Measurements from ENCODE around the gene TMBIM4.
A peak's percentile ranks its signal among the peaks of the same experiment; 100 is the strongest.

The TMBIM4 gene

DNA sequence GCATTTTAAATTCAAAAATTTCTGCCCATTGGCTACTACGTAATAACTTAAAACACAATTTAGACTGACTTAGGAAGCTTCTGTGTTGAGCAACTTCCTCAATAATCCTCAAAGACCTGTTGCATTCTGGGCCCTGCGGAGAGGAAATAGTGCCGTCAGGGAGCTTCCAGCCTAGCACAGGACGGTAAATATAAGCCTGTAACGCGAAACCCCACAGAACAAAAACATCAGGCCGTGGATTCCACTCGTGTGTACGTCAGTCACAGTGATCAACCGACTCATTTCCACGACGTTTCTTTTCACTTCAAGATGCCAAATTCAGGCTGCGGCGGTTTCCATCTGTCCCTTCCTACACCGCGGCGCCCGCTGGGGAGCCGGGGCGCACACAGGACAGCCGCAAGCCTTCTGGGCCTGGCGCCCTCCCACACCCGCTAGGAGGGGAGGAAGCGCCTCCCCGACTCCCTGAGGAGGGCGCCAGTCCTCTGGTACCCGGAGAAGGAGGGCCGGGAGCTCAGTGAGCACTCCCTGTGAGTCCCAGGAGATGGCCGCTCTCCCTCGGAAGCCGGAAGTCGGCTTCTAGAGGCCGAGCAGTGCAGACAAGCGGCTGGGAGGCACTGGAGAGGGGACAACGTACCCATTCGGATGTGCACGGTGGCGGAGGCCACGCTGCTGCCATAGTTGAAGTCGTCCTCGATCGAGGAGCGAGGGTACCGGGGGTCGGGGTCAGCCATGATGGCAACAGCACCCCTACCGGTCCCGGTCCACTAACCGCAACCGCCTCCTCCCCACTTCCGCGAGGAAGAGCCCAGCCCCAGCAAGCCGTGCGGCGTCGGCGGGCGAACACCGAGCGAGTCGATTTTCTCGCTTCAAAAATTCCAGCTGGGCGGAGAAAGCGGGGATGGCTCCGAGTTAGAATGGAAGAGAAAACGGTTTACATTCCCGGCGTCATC lies at the start of gene TMBIM4 (continued):
- TF ChIP-seq ZNF660 (tag by site-specific recombination; IDR thresholded peaks at IDR 0.05), result peak; percentile 82; the same call in 1 of the 2 replicates
- TF ChIP-seq ZNF76 (tag by site-specific recombination; IDR thresholded peaks at IDR 0.05; ENCODE audit: borderline replicate concordance, low read depth), result peak; percentile 91
- no peak for TF ChIP-seq ZNF274 (IDR thresholded peaks at IDR 0.05; ENCODE audit: low read length)
- no peak for TF ChIP-seq ZNF274 (tag by site-specific recombination; IDR thresholded peaks at IDR 0.05; ENCODE audit: borderline replicate concordance)
- no peak for TF ChIP-seq ZNF677 (tag by site-specific recombination; IDR thresholded peaks at IDR 0.05)
- TF ChIP-seq ZNF140 (tag by site-specific recombination; IDR thresholded peaks at IDR 0.05), result no peak
- TF ChIP-seq ZBTB49 (tag by site-specific recombination; IDR thresholded peaks at IDR 0.05; ENCODE audit: low read depth), result no peak
- TF ChIP-seq ZNF366 (tag by site-specific recombination; conservative IDR thresholded peaks at IDR 0.05), result peak; percentile 92
- TF ChIP-seq ZNF585B (tag by site-specific recombination; IDR thresholded peaks at IDR 0.05), result no peak
- TF ChIP-seq ZNF623 (tag by site-specific recombination; IDR thresholded peaks at IDR 0.05), result no peak
- TF ChIP-seq ZNF548 (tag by site-specific recombination; IDR thresholded peaks at IDR 0.05), result no peak
- peak; percentile 26; the same call in 1 of the 2 replicates for TF ChIP-seq KLF7 (tag by site-specific recombination; IDR thresholded peaks at IDR 0.05; ENCODE audit: borderline replicate concordance)
- TF ChIP-seq ZFP37 (tag by site-specific recombination; IDR thresholded peaks at IDR 0.05), result peak; percentile 97
- TF ChIP-seq KLF17 (tag by site-specific recombination; IDR thresholded peaks at IDR 0.05), result peak; percentile 79
- no peak for TF ChIP-seq ZNF132 (tag by site-specific recombination; IDR thresholded peaks at IDR 0.05; ENCODE audit: borderline replicate concordance)
- TF ChIP-seq RBAK (tag by site-specific recombination; IDR thresholded peaks at IDR 0.05), result no peak
- no peak; the same call in 1 of the 2 replicates for TF ChIP-seq ZNF133 (tag by site-specific recombination; IDR thresholded peaks at IDR 0.05)
- TF ChIP-seq ZNF704 (tag by site-specific recombination; IDR thresholded peaks at IDR 0.05), result 0 out of 2 replicates have a peak, but pooled peaks have one; percentile 10
- TF ChIP-seq ZNF341 (tag by site-specific recombination; IDR thresholded peaks at IDR 0.05; ENCODE audit: low read depth), result peak; percentile 98
- no peak for TF ChIP-seq ZNF155 (tag by site-specific recombination; IDR thresholded peaks at IDR 0.05)
- no peak for TF ChIP-seq ZNF292 (tag by site-specific recombination; IDR thresholded peaks at IDR 0.05; ENCODE audit: borderline replicate concordance, low read depth)
- TF ChIP-seq KLF10 (tag by site-specific recombination; IDR thresholded peaks at IDR 0.05), result 0 out of 2 replicates have a peak, but pooled peaks have one; percentile 11
- peak; percentile 40 for TF ChIP-seq KLF9 (tag by site-specific recombination; IDR thresholded peaks at IDR 0.05; ENCODE audit: low read depth)
- TF ChIP-seq ZBTB7A (tag by site-specific recombination; IDR thresholded peaks at IDR 0.05; ENCODE audit: low read depth), result peak; percentile 86; the same call in 1 of the 2 replicates
- TF ChIP-seq ZNF391 (tag by site-specific recombination; IDR thresholded peaks at IDR 0.05; ENCODE audit: borderline replicate concordance, low read depth), result no peak; the same call in 1 of the 2 replicates
- TF ChIP-seq PATZ1 (tag by site-specific recombination; IDR thresholded peaks at IDR 0.05), result peak; percentile 97
- peak; percentile 85 for TF ChIP-seq ZIC2 (tag by site-specific recombination; IDR thresholded peaks at IDR 0.05)
- TF ChIP-seq ZNF776 (tag by site-specific recombination; IDR thresholded peaks at IDR 0.05; ENCODE audit: borderline replicate concordance), result no peak
- TF ChIP-seq YY2 (tag by site-specific recombination; IDR thresholded peaks at IDR 0.05), result peak; percentile 89
- TF ChIP-seq, protein P1, sequence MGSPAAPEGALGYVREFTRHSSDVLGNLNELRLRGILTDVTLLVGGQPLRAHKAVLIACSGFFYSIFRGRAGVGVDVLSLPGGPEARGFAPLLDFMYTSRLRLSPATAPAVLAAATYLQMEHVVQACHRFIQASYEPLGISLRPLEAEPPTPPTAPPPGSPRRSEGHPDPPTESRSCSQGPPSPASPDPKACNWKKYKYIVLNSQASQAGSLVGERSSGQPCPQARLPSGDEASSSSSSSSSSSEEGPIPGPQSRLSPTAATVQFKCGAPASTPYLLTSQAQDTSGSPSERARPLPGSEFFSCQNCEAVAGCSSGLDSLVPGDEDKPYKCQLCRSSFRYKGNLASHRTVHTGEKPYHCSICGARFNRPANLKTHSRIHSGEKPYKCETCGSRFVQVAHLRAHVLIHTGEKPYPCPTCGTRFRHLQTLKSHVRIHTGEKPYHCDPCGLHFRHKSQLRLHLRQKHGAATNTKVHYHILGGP (tag by site-specific recombination; IDR thresholded peaks at IDR 0.05), result peak; percentile 54; the same call in 1 of the 2 replicates
